ENCODE measurements around the gene ACOT7.

DNA sequence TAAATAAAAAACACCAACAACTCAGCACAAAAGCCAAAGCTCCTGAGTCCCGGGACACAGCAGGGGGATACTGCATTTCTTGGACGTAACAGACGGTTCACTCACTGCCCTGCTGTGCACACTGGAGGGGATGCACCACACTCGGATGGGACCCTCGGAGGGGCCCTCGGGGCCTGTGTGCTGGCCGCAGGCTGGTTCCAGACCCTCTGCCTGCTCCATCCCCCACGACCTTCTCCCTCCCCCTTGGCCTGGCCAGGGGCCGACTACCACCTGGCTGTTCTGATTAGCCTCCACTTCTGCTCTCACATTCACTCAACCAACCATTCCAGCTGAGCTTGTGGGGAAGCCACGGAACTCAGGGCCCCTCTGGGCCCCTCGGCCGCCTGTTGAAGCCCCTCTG lies 64.9 kb downstream of the ACOT7 start:
- TF ChIP-seq POLR2AphosphoS5 (IDR thresholded peaks at IDR 0.05; ENCODE audit: low read depth) (no peak), GABPA (IDR thresholded peaks at IDR 0.05; ENCODE audit: low read depth) (no peak)
- TF ChIP-seq, protein P1, sequence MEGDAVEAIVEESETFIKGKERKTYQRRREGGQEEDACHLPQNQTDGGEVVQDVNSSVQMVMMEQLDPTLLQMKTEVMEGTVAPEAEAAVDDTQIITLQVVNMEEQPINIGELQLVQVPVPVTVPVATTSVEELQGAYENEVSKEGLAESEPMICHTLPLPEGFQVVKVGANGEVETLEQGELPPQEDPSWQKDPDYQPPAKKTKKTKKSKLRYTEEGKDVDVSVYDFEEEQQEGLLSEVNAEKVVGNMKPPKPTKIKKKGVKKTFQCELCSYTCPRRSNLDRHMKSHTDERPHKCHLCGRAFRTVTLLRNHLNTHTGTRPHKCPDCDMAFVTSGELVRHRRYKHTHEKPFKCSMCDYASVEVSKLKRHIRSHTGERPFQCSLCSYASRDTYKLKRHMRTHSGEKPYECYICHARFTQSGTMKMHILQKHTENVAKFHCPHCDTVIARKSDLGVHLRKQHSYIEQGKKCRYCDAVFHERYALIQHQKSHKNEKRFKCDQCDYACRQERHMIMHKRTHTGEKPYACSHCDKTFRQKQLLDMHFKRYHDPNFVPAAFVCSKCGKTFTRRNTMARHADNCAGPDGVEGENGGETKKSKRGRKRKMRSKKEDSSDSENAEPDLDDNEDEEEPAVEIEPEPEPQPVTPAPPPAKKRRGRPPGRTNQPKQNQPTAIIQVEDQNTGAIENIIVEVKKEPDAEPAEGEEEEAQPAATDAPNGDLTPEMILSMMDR (IDR thresholded peaks at IDR 0.05; ENCODE audit: insufficient read depth, low read length) = no peak

All from HL-60 (cell line).